GM18511 (cell line): ENCODE measurements around the gene DNAH7.
"Not testable (repeated sequence)": the region's sequence is repeated elsewhere in the genome, so short reads cannot be mapped to it uniquely, and the experiment has no call there.

Experiments
- ATAC-seq: cut with Tn5 transposase; IDR thresholded peaks from one replicate; pipeline ENCODE4 v1.9.1; 2021; ENCODE audit warnings: mild to moderate bottlenecking, moderate library complexity; ENCODE audit not compliant: unreplicated experiment

The DNAH7 gene

DNA sequence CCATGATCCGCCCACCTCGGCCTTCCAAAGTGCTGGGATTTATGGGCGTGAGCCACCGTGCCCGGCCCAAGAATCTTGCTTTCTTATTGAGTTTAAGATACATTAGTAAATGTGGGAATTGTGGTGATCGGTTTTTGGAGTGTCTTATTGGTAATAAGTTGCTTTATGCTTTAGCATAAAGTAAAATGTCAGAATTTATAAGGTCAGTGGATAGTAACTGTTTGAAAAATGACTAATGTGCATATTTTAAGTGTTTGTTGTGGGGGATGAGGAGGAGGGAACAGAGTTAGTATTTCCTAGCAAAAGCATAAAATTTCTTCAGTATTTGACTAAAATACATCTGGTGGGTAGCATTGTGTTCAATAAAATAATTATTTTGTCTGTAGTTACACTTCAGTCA lies 334.2 kb downstream of the DNAH7 start:
- ATAC-seq: no peak

DNA sequence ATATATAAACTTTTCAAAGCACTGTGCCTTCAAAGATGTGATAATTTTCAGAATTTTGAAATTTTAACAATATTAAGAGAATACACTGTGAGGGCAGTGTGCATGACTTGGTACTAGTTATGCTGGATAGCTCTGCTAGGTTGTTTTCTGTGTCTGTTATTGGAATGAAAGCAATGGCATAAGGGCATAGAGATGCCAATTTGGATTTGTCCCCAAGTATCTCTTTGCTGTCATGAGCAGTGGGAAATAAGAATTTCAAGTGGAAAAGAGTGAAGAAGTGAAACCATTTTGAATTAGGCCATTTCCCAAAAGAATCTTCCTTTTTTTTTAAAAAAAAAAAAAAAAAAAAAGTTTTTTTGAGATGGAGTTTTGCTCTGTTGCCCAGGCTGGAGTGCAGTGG lies 334.8 kb downstream of the DNAH7 start:
- no peak for ATAC-seq

DNA sequence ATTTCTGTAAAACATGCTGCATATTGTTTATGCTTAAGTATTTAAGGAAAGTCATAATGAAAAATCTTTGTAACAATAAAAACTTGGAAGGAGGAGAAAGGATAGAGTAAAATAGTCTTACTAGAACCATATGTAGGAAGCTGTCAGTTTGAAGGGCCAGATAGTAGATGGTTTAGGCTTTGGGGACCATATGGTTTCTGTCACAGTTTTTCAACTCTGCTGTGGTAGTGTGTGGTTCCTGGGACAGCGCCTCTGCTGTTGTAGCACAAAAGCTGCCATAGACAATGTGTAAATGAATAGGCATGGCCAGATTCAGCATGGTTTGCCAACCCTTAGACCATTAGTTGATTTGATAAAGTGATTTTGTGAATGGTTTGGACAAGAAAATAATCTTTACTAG lies 336.1 kb downstream of the DNAH7 start:
- no peak for ATAC-seq

DNA sequence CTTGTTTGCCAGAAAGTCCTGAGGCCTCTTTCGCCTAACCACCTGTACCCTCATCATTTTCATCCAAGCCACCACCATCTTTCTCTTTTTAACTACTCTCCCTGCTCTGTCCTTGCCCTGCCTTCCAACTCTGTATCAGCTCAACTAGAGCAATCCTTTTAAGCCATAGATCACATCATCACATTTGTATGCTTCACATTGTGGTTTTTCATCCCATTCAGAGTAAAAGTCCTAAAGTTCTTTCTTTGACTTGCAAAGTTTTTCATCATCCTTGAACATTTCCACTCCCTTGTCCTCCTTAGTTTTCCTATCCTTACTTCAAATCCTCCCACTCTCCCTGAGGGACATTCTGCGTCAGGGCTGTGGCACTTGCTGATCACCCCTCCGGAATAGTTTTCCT lies 337.7 kb downstream of the DNAH7 start:
- no peak for ATAC-seq

DNA sequence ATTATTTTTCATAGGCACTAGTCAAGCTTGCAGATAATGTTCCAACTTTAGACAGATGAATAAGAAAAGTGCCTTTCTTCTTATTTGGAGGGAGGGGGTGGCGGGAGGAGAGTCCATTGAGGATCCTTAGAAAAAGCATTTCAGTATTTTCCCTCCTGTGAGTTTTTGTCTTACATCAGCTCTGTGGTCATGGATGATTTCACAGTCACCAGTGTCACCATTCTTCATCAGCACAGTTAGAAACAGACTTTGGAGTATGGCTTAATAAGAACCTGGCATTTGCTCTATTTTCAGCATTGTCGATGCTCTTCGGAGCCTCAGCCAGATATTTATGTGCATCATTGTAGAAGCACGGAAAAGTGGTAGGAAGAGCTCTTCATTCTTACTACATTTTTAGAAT lies 341.5 kb downstream of the DNAH7 start:
- no peak for ATAC-seq

DNA sequence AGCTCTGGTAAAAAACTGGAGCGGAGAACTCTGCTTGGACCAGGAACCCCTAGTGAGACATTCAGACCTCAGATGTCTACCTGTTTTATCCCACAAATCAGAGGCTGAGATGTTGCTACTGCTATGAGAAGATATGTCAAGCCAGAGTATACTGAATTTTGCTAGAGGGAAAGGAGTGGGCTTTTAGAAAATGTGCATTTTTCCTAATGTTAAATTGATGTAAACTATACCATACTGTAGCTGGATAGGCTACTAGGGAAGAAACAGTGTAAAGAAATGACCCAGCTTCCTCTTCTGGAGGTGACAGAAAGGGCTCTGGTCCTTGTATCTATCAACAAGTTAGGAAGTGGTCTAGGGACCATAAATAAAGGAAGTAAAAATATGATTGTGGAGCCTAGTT lies 346.6 kb downstream of the DNAH7 start:
- ATAC-seq: no peak

DNA sequence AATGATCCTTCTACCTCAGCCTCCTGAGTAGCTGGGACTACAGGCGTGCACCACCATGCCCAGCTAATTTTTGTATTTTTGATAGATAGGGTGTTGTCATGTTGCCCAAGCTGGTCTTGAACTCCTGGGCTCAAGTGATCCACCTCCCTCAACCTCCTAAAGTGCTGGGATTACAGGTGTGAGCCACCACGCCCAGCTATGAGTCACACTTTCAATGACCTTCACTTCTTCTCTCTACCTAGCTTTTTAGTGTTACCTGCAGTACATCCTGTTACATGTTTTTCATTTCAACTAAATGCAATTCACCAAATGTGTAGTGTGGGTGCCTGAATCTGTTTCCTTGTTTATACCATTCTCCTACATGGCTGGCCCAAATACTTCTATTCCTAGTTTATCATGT lies 347.6 kb downstream of the DNAH7 start:
- no peak for ATAC-seq

DNA sequence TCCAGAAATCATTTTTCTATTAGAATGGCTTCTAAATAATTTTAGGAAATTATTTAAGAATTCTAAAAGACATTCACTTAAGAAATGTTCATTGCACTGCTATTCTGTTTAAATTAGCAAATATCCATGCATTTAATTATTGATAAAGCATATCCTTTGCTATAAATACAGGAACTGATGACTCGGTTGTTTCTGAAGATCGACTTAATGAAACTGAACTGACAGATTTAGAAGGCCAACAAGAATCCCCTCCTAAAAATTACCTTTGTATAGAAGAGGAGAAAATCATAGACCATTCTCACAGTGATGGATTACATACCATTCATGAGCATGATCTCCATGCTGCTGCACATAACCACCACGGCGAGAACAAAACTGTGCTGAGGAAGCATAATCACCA lies 352.2 kb downstream of the DNAH7 start:
- ATAC-seq: no peak

DNA sequence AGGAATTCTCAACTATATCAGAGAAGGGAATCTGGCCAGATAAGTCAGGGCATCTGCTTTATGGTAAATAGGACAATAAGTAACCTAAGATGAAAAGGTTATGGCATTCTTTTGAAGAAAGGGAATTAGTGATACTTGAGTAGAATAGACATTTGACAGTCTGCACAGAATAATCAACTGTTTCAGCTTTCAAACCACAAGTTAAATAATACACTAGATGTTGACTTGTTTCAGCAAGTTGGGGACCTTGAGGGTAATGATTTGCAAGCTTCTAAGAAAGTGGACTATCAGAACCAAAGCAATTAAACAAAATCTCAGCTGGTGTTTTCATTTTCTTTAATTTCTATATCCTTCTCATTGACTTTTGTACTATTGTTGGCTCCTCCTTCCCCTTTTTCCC lies 357.2 kb downstream of the DNAH7 start:
- ATAC-seq: peak; percentile 83

DNA sequence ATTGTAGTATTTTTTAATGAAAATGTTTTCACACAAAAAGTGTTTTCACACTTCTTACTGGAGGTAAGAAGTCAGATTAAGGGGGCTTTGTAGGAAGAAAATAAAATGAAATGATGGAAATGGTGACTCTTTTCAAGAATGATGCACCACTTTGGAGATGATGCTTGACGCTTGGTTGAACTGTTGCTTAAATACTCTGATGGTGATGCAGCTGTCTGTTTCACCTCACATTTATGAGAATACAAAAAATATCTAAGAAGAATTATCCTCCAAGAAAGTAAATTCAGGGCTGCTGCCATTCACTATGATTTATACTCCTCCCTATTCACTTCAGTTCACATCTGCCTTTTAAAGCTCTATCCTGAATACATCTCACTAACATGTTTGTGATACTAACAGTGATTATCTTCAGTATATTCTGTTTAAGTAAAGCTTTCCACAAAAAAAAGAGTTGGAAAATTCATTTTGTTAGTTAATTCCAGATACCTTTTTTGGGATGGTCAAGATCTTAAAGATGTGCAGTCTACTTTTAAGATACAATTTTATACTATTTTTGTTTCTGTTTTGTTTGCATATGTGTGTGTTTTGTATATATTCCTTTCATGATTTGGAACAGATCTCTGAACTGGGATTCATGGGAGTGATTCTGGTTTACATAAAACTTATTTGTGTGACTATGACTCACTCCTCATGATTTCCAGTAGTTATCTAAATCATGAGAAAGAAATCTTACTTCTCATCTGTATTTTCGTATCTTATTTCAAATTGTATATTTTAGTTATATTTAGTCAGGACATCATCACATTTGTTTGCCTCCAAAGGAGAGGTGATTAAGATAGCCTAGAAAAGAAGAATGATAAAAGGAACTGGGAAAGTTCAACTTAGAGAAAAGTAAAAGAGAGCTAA lies 358.5 kb downstream of the DNAH7 start:
- no peak for ATAC-seq

DNA sequence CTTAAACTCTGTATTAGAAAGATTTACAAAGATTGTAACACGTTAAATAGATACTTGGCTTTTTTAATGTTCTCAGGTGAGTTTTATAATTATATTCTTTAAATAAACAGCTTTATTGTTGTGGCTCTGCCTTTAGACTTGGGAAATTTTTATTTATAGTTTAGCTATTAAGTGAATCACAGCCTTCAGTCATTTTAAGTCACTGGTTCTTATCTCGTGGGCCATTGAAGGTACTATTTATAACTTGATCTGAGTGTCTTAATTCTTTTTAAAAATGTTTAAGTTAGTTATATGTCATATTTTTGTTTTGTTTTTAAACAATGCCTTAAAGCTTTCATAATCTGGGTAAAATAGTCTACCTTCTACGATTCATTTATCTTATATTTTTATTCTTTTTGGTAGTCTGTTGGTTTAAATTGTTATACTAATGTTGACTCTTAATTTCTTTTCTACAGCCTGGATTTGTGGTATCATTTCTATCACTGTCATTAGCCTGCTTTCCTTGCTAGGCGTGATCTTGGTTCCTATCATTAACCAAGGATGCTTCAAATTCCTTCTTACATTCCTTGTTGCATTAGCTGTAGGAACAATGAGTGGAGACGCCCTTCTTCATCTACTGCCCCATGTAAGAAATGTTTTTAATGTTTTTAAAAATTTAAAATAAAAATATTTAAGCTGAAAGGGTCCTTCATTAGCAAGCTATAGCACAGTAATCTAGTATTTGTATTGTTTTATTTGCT lies 362.3 kb downstream of the DNAH7 start:
- ATAC-seq: no peak

DNA sequence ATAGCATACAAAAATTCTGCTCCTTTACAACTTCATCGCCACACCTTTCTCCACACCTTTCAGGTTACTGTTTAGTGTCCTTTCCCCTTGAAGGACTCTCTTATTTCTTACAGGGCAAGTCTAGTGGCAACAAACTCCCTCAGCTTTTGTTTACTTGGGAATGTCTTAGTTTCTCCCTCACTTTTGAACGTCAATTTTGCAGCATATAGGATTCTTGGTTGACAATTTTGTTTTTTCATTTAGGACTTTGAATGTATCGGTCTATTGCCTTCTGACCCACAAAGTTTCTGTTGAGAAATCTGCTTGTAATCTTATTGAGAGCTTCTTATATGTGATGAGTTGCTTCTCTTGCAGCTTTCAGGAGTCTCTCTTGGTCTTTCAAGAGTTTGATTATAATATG lies 368.2 kb downstream of the DNAH7 start:
- no peak for ATAC-seq

DNA sequence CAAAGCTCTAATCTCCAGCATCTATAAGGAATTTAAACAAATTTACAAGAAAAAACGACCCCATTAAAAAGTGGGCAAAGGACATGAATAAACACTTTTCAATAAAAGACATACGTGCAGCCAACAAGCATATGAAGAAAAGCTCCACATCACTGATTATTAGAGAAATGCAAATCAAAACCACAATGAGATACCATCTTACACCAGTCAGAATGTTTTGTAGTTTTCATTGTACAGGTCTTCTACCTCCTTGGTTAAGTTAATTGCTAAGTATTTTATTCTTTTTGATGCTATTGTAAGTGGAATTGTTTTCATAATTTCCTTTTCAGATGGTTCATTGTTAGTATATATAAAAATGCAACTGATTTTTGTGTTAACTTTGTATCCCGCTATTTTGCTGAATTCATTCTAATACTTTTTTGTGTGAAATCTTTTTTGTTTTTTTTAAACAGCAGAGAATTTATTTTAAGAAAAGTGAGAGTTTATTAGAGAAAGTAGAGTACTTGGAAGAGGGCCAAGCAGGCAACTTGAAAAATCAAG lies 370.9 kb downstream of the DNAH7 start:
- peak; percentile 67 for ATAC-seq

DNA sequence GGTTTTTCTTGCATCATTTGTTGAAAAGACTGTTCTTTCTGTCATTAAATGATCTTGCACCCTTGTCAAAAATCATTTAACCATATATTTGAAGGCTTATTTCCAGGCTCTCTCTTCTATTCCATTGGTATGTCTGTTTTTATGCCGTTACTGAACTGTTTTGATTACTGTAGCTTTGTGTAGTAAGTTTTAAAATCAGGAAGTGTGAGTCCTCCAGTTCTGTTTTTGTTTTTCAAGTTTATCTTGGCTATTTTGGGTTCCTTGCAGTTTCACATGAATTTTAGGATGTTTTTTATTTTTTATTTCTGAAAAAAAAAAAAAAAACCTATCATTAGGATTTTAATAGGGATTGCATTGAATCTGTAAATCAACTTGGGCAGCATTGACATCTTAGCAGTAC lies 372.6 kb downstream of the DNAH7 start:
- ATAC-seq: no peak

DNA sequence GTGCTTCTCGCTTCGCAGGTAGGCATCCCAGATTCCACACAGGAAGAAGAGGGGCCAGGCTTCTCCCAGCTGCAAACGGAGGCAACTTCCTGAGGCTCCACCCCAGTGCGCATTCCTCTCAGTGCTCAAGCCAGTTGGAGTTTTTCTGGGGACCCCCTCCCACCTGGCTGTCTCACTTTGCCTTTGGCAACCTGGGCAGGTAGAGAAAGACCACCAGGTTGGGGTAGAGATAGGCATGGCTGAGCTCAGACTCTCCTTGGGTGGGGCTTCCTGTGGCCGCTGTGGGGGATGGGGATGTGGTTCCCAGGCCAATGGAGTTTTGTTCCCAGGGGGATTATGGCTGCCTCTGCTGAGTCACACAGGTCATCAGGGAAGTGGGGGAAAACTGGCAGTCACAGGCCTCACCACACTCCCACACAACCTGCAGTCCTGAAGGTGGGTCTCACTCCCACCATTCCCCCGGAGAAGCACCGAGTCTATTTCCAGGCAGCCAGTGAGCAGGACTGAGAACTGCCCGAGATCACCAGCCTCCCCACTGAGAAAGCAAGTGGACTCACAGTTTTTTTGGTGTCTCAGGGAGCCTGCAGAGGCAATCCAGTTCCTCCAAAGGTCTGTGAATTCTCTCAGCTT lies 373.5 kb downstream of the DNAH7 start:
- ATAC-seq: no peak

DNA sequence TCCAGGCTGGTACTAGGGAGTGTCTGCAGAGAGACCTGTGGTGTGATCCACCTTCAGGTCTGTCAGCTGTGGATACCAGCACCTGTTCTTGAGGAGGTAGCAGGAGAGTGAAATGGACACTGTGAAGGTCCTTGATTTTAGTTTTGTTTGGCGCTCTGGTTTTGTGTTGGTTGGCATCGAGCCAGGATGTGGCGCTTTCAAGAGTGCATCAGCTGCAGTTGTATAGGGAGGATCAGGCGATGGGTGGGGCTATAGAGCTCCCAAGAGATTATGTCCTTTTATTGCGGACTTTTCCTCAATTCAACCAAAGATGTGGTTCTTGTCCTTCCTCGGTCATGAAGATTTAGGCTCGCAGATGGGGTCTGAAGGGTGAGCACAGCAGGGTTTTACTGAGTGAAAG lies 374.1 kb downstream of the DNAH7 start:
- no peak for ATAC-seq

DNA sequence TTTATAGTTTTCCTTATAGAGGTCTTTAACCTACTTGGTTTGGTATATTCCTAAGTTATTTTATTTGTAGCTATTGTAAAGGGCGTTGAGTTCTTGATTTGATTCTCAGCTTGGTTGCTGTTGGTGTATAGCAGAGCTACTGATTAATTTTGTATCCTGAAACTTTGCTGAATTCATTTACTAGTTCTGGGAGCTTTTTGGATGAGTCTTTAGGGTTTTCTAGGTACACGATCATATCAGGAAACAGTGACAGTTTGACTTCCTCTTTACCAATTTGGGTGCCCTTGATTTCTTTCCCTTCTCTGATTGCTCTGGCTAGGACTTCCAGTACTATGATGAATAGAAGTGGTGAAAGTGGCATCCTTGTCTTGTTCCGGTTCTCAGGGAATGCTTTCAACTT lies 376.1 kb downstream of the DNAH7 start:
- not testable (repeated sequence) for ATAC-seq
